ENCODE measurements around the gene GNB2.

The GNB2 gene

GRCh38 chr7:100626530-100627237 is 46.9 kb upstream of the GNB2 start:
- H3K36me3 ChIP-seq (ENCODE audit: control insufficient read depth in 1 of 2, insufficient read depth in 2 of 2, low read depth in 1 of 2, low read length in 2 of 2), result peaks cover 0 to 6% of the 10 kb centered on the region in 2 experiments
- H3K9me3 ChIP-seq (ENCODE audit: control insufficient read depth, low read length), result no peaks in the 10 kb centered on the region
- peak overlapping the region; percentile 81 to 93 for H3K18ac ChIP-seq (ENCODE audit: low read depth in 1 of 2, low read length in 2 of 2)
- WGBS, result 5% methylated on average over 37 of the region's 37 CpGs
- H2BK12ac ChIP-seq (ENCODE audit: low read length in 2 of 2), result peak overlapping the region; percentile 48 to 87
- H2AFZ ChIP-seq (ENCODE audit: low read depth, low read length), result peak overlapping the region; percentile 67
- H3K9ac ChIP-seq (ENCODE audit: low read length), result no peak overlapping the region
- H2BK15ac ChIP-seq (ENCODE audit: low read depth, poor library complexity, severe bottlenecking), result peak overlapping the region; percentile 49
- H2AK5ac ChIP-seq (ENCODE audit: low read length, severe bottlenecking), result no peak overlapping the region
- peak overlapping the region; percentile 69 for H3K4me2 ChIP-seq (ENCODE audit: low read length, poor library complexity, severe bottlenecking)
- no peaks in the 10 kb centered on the region for H3K79me1 ChIP-seq (replicated peaks; ENCODE audit: low read length, poor library complexity, severe bottlenecking)
- H4K8ac ChIP-seq (ENCODE audit: low read length), result peak overlapping the region; percentile 76
- peak; percentile 91 for DNase-seq
- H3K14ac ChIP-seq (ENCODE audit: low read length in 2 of 2), result peak overlapping the region in 1 of 2 experiments; percentile 29
- H3K27ac ChIP-seq (ENCODE audit: low read length, poor library complexity, severe bottlenecking), result no peak overlapping the region
- H2BK5ac ChIP-seq (ENCODE audit: low read depth, low read length, poor library complexity, severe bottlenecking), result no peak overlapping the region
- no peak overlapping the region for H3K23ac ChIP-seq (ENCODE audit: low read length in 2 of 2)
- H3K4ac ChIP-seq (ENCODE audit: low read depth in 1 of 2, low read length in 2 of 2), result peak overlapping the region in 1 of 2 experiments; percentile 89
- H3K4me1 ChIP-seq (ENCODE audit: control insufficient read depth, insufficient read depth, low read depth, low read length), result peaks cover 11% of the 10 kb centered on the region
- peaks cover 5 to 9% of the 10 kb centered on the region in 2 experiments for H3K27me3 ChIP-seq (ENCODE audit: control insufficient read depth in 1 of 2, insufficient read depth in 1 of 2, low read length in 2 of 2)
- peak overlapping the region; percentile 78 for H4K91ac ChIP-seq (ENCODE audit: low read length)
- peak overlapping the region; percentile 58 for H2BK120ac ChIP-seq (ENCODE audit: low read depth, low read length)
- H3K4me3 ChIP-seq (ENCODE audit: insufficient read depth in 1 of 2, low read depth in 1 of 2, low read length in 2 of 2), result peak overlapping the region; percentile 40 to 44

- H2BK120ac ChIP-seq (ENCODE audit: low read depth, low read length), result no peak overlapping the region
- no peak overlapping the region for H3K14ac ChIP-seq (ENCODE audit: low read length in 2 of 2)
- H2BK12ac ChIP-seq (ENCODE audit: low read length in 2 of 2), result peak overlapping the region; percentile 2 to 87
- no peak overlapping the region for H3K23ac ChIP-seq (ENCODE audit: low read length in 2 of 2)
- no peak overlapping the region for H3K27ac ChIP-seq (ENCODE audit: low read length, poor library complexity, severe bottlenecking)
- H4K8ac ChIP-seq (ENCODE audit: low read length), result peak overlapping the region; percentile 76
- no peak overlapping the region for H3K4me2 ChIP-seq (ENCODE audit: low read length, poor library complexity, severe bottlenecking)
- H2BK15ac ChIP-seq (ENCODE audit: low read depth, poor library complexity, severe bottlenecking), result peak overlapping the region; percentile 48
- DNase-seq, result no peak
- WGBS, result 89% methylated on average over 21 of the region's 21 CpGs
- no peak overlapping the region for H3K9ac ChIP-seq (ENCODE audit: low read length)
- peak overlapping the region in 1 of 2 experiments; percentile 89 for H3K4ac ChIP-seq (ENCODE audit: low read depth in 1 of 2, low read length in 2 of 2)
- peak overlapping the region; percentile 78 for H4K91ac ChIP-seq (ENCODE audit: low read length)
- peaks cover 10 to 13% of the 10 kb centered on the region in 2 experiments for H3K27me3 ChIP-seq (ENCODE audit: control insufficient read depth in 1 of 2, insufficient read depth in 1 of 2, low read length in 2 of 2)
- peaks cover 0 to 2% of the 10 kb centered on the region in 2 experiments for H3K36me3 ChIP-seq (ENCODE audit: control insufficient read depth in 1 of 2, insufficient read depth in 2 of 2, low read depth in 1 of 2, low read length in 2 of 2)
- peaks cover 11% of the 10 kb centered on the region for H3K4me1 ChIP-seq (ENCODE audit: control insufficient read depth, insufficient read depth, low read depth, low read length)
- no peaks in the 10 kb centered on the region for H3K79me1 ChIP-seq (replicated peaks; ENCODE audit: low read length, poor library complexity, severe bottlenecking)
- peak overlapping the region in 1 of 2 experiments; percentile 66 for H3K18ac ChIP-seq (ENCODE audit: low read depth in 1 of 2, low read length in 2 of 2)
- H3K9me3 ChIP-seq (ENCODE audit: control insufficient read depth, low read length), result no peaks in the 10 kb centered on the region
- no peak overlapping the region for H2AK5ac ChIP-seq (ENCODE audit: low read length, severe bottlenecking)
- H2BK5ac ChIP-seq (ENCODE audit: low read depth, low read length, poor library complexity, severe bottlenecking), result no peak overlapping the region
- H2AFZ ChIP-seq (ENCODE audit: low read depth, low read length), result no peak overlapping the region
- no peak overlapping the region for H3K4me3 ChIP-seq (ENCODE audit: insufficient read depth in 1 of 2, low read depth in 1 of 2, low read length in 2 of 2)
Measured at GRCh38 chr7:100627238-100627549, 46.3 kb upstream of the GNB2 start.

- WGBS, result 61% methylated on average over 11 of the region's 11 CpGs
Measured at GRCh38 chr7:100629117-100629716, 44.3 kb upstream of the GNB2 start.

GRCh38 chr7:100630066-100630465 is 43.5 kb upstream of the GNB2 start:
- Histone ChIP-seq H3K36me3 (ENCODE audit: control insufficient read depth in 1 of 2, insufficient read depth in 2 of 2, low read depth in 1 of 2, low read length in 2 of 2) (no peaks in the 10 kb centered on the region), H3K27me3 (ENCODE audit: control insufficient read depth in 1 of 2, insufficient read depth in 1 of 2, low read length in 2 of 2) (peaks cover 35 to 37% of the 10 kb centered on the region in 2 experiments), H2AK5ac (ENCODE audit: low read length, severe bottlenecking) (no peak overlapping the region), H3K9me3 (ENCODE audit: control insufficient read depth, low read length) (no peaks in the 10 kb centered on the region), H3K79me1 (replicated peaks; ENCODE audit: low read length, poor library complexity, severe bottlenecking) (no peaks in the 10 kb centered on the region), H3K23ac (ENCODE audit: low read length in 2 of 2) (no peak overlapping the region), H3K14ac (ENCODE audit: low read length in 2 of 2) (no peak overlapping the region), H4K8ac (ENCODE audit: low read length) (no peak overlapping the region), H2AFZ (ENCODE audit: low read depth, low read length) (no peak overlapping the region), H3K4me3 (ENCODE audit: insufficient read depth in 1 of 2, low read depth in 1 of 2, low read length in 2 of 2) (no peak overlapping the region), H3K4ac (ENCODE audit: low read depth in 1 of 2, low read length in 2 of 2) (no peak overlapping the region), H3K4me2 (ENCODE audit: low read length, poor library complexity, severe bottlenecking) (no peak overlapping the region), H2BK120ac (ENCODE audit: low read depth, low read length) (no peak overlapping the region), H2BK15ac (ENCODE audit: low read depth, poor library complexity, severe bottlenecking) (no peak overlapping the region), H3K4me1 (ENCODE audit: control insufficient read depth, insufficient read depth, low read depth, low read length) (peaks cover 19% of the 10 kb centered on the region), H2BK5ac (ENCODE audit: low read depth, low read length, poor library complexity, severe bottlenecking) (no peak overlapping the region), H2BK12ac (ENCODE audit: low read length in 2 of 2) (no peak overlapping the region), H3K27ac (ENCODE audit: low read length, poor library complexity, severe bottlenecking) (no peak overlapping the region), H3K9ac (ENCODE audit: low read length) (no peak overlapping the region), H4K91ac (ENCODE audit: low read length) (no peak overlapping the region), H3K18ac (ENCODE audit: low read depth in 1 of 2, low read length in 2 of 2) (no peak overlapping the region)
- no peak for DNase-seq
- 98% methylated on average over 4 of the region's 4 CpGs for WGBS

More at GRCh38 chr7:100629117-100629716, 44.3 kb upstream of the GNB2 start:
- H4K8ac ChIP-seq (ENCODE audit: low read length), result no peak overlapping the region
- H3K14ac ChIP-seq (ENCODE audit: low read length in 2 of 2), result no peak overlapping the region
- no peak overlapping the region for H2BK15ac ChIP-seq (ENCODE audit: low read depth, poor library complexity, severe bottlenecking)
- H2BK120ac ChIP-seq (ENCODE audit: low read depth, low read length), result no peak overlapping the region
- H3K4me3 ChIP-seq (ENCODE audit: insufficient read depth in 1 of 2, low read depth in 1 of 2, low read length in 2 of 2), result no peak overlapping the region
- no peak overlapping the region for H3K27ac ChIP-seq (ENCODE audit: low read length, poor library complexity, severe bottlenecking)
- no peak overlapping the region for H3K18ac ChIP-seq (ENCODE audit: low read depth in 1 of 2, low read length in 2 of 2)
- no peak overlapping the region for H3K4me2 ChIP-seq (ENCODE audit: low read length, poor library complexity, severe bottlenecking)
- H3K36me3 ChIP-seq (ENCODE audit: control insufficient read depth in 1 of 2, insufficient read depth in 2 of 2, low read depth in 1 of 2, low read length in 2 of 2), result no peaks in the 10 kb centered on the region
- no peak overlapping the region for H2AFZ ChIP-seq (ENCODE audit: low read depth, low read length)
- H2BK5ac ChIP-seq (ENCODE audit: low read depth, low read length, poor library complexity, severe bottlenecking), result no peak overlapping the region
- no peak overlapping the region for H3K9ac ChIP-seq (ENCODE audit: low read length)
- H2AK5ac ChIP-seq (ENCODE audit: low read length, severe bottlenecking), result no peak overlapping the region
- no peaks in the 10 kb centered on the region for H3K79me1 ChIP-seq (replicated peaks; ENCODE audit: low read length, poor library complexity, severe bottlenecking)
- H3K9me3 ChIP-seq (ENCODE audit: control insufficient read depth, low read length), result no peaks in the 10 kb centered on the region
- DNase-seq, result peak; percentile 39
- H4K91ac ChIP-seq (ENCODE audit: low read length), result no peak overlapping the region
- no peak overlapping the region for H2BK12ac ChIP-seq (ENCODE audit: low read length in 2 of 2)
- H3K4me1 ChIP-seq (ENCODE audit: control insufficient read depth, insufficient read depth, low read depth, low read length), result peaks cover 19% of the 10 kb centered on the region
- no peak overlapping the region for H3K4ac ChIP-seq (ENCODE audit: low read depth in 1 of 2, low read length in 2 of 2)
- H3K27me3 ChIP-seq (ENCODE audit: control insufficient read depth in 1 of 2, insufficient read depth in 1 of 2, low read length in 2 of 2), result peaks cover 27 to 29% of the 10 kb centered on the region in 2 experiments
- no peak overlapping the region for H3K23ac ChIP-seq (ENCODE audit: low read length in 2 of 2)

All from mesenchymal stem cell (in vitro differentiated cells and primary cell).